ENCODE measurements around the gene TAPBPL.

TAPBPL gene

DNA sequence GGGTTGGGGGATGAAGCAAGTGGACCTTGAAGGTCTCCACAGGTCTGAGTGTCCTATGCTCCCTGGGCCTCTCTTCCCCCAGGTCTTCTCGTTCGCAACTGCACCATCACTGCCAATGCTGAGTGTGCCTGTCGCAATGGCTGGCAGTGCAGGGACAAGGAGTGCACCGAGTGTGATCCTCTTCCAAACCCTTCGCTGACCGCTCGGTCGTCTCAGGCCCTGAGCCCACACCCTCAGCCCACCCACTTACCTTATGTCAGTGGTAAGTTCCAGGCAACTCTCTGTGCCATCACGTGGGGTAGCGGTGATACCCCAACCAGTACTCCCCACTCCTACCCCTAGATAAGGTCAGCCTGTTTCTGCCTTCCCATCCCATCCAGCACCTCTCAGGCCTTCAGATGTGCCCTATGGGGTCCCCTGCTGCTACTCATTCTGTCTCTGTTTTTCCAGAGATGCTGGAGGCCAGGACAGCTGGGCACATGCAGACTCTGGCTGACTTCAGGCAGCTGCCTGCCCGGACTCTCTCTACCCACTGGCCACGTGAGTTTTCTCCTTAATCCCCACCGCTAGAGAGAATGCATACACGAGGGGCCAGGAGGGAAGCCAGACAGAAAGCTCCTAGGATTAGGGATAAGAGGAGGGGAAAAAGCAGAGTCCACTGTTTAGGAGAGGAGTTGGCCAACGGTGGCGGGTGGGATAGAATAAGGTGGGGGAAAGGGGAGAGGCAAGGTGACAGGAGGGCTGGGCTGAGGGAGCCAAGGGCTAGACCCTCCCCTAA, 1.6 kb upstream of the TAPBPL start:
- peak overlapping the region; percentile 99 for H3K27ac Mint-ChIP-seq
- H3K9me3 Mint-ChIP-seq: no peaks in the 10 kb centered on the region

GRCh38 chr12:6450869-6451347, 934 bp upstream of the TAPBPL start:
- Mint-ChIP-seq H3K4me1 (ENCODE audit: low read depth) (peaks cover 80% of the 10 kb centered on the region), H3K4me3 (peak overlapping the region; percentile 98), H3K36me3 (ENCODE audit: low read depth) (peaks cover 85% of the 10 kb centered on the region), H3K9me3 (no peaks in the 10 kb centered on the region), H3K27me3 (no peaks in the 10 kb centered on the region), H3K27ac (peak overlapping the region; percentile 99)
- DNase-seq: no peak

More for the DNA sequence above, 1.6 kb upstream of the TAPBPL start:
- H3K36me3 Mint-ChIP-seq (ENCODE audit: low read depth): peaks cover 87% of the 10 kb centered on the region
- DNase-seq: peak; percentile 46
- peaks cover 83% of the 10 kb centered on the region for H3K4me1 Mint-ChIP-seq (ENCODE audit: low read depth)
- H3K4me3 Mint-ChIP-seq: peak overlapping the region; percentile 98
- H3K27me3 Mint-ChIP-seq: no peaks in the 10 kb centered on the region

- no peak for DNase-seq
- Mint-ChIP-seq H3K27me3 (no peaks in the 10 kb centered on the region), H3K27ac (peak overlapping the region; percentile 99), H3K4me1 (ENCODE audit: low read depth) (peaks cover 75% of the 10 kb centered on the region), H3K4me3 (peak overlapping the region; percentile 98), H3K36me3 (ENCODE audit: low read depth) (peaks cover 85% of the 10 kb centered on the region), H3K9me3 (no peaks in the 10 kb centered on the region)
Observed at GRCh38 chr12:6452245-6452943, 552 bp downstream of the TAPBPL start.

DNA sequence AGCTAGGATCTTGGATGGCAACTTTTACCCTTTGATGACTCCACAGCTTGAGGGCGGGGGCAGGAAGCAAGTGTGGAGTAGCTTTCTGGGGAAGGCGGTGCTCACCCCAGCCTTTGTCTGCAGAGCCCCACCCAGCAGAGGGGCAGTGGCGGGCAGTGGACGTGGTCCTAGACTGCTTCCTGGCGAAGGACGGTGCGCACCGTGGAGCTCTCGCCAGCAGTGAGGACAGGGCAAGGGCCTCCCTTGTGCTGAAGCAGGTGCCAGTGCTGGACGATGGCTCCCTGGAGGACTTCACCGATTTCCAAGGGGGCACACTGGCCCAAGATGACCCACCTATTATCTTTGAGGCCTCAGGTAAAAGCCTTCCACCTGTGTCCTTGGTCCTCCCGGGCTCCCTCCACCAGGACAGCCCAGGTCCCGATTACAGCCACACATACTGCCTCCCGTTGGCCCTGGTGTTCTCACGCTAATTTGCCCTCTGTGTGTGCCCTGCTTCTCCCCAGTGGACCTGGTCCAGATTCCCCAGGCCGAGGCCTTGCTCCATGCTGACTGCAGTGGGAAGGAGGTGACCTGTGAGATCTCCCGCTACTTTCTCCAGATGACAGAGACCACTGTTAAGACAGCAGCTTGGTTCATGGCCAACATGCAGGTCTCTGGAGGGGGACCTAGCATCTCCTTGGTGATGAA, 1.2 kb downstream of the TAPBPL start:
- H3K4me1 Mint-ChIP-seq (ENCODE audit: low read depth): peaks cover 72% of the 10 kb centered on the region
- no peaks in the 10 kb centered on the region for H3K27me3 Mint-ChIP-seq
- peak; percentile 67 for DNase-seq
- H3K4me3 Mint-ChIP-seq: peak overlapping the region; percentile 98
- H3K27ac Mint-ChIP-seq: peak overlapping the region; percentile 99
- H3K36me3 Mint-ChIP-seq (ENCODE audit: low read depth): peaks cover 85% of the 10 kb centered on the region
- H3K9me3 Mint-ChIP-seq: no peaks in the 10 kb centered on the region

- H3K27me3 Mint-ChIP-seq: no peaks in the 10 kb centered on the region
- DNase-seq: peak; percentile 31
- H3K27ac Mint-ChIP-seq: peak overlapping the region; percentile 86
- peaks cover 96% of the 10 kb centered on the region for H3K36me3 Mint-ChIP-seq (ENCODE audit: low read depth)
- H3K4me3 Mint-ChIP-seq: no peak overlapping the region
- H3K9me3 Mint-ChIP-seq: no peaks in the 10 kb centered on the region
- H3K4me1 Mint-ChIP-seq (ENCODE audit: low read depth): peaks cover 81% of the 10 kb centered on the region
Observed at GRCh38 chr12:6457220-6457945, 5.5 kb downstream of the TAPBPL start.

DNA sequence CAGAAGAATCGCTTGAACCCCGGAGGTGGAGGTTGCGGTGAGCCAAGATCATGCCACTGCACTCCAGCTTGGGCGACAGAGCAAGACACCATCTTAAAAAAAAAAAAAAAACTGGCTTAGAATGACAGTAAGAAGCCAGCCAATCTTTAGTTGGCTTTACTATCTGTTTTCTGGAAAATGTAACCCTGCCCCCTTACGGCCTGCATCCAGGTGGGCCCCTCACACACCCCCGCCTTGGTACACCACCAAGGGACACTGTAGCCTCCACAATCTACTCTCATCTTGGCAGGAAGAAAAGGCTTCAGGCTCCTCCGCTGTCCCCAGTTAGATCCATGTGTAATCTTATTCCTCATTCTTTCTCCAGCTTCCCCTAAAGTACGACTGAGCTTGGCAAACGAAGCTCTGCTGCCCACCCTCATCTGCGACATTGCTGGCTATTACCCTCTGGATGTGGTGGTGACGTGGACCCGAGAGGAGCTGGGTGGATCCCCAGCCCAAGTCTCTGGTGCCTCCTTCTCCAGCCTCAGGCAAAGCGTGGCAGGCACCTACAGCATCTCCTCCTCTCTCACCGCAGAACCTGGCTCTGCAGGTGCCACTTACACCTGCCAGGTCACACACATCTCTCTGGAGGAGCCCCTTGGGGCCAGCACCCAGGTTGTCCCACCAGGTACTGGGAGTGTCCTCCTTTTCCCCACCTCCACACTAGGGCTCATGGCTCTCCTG, 6.6 kb downstream of the TAPBPL start:
- peak; percentile 32 for DNase-seq
- Mint-ChIP-seq H3K36me3 (ENCODE audit: low read depth) (peaks cover 96% of the 10 kb centered on the region), H3K27ac (peak overlapping the region; percentile 82), H3K4me3 (no peak overlapping the region), H3K9me3 (no peaks in the 10 kb centered on the region), H3K4me1 (ENCODE audit: low read depth) (peaks cover 83% of the 10 kb centered on the region), H3K27me3 (no peaks in the 10 kb centered on the region)

DNA sequence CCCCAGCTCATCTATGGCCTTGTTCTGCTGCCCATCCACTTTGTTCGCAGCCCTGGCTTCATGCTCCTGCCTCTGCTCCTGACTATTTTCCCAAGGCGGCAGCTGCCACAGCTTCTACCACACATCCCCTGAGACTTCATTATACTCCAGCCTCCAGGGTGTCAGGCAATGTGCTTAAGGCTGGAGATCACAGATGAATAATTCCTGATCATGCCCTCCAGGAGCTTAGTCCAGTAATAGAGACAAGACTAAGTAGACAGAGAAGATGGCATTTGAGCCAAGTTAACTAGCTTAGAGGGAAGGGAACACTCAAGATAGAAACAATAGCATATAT, 7.1 kb downstream of the TAPBPL start:
- Mint-ChIP-seq H3K4me1 (ENCODE audit: low read depth) (peaks cover 83% of the 10 kb centered on the region), H3K36me3 (ENCODE audit: low read depth) (peaks cover 96% of the 10 kb centered on the region), H3K9me3 (no peaks in the 10 kb centered on the region), H3K27ac (peak overlapping the region; percentile 82), H3K27me3 (no peaks in the 10 kb centered on the region), H3K4me3 (no peak overlapping the region)
- DNase-seq: no peak

- Mint-ChIP-seq H3K27ac (peak overlapping the region; percentile 98), H3K27me3 (no peaks in the 10 kb centered on the region), H3K4me1 (ENCODE audit: low read depth) (peaks cover 85% of the 10 kb centered on the region), H3K4me3 (peak overlapping the region; percentile 81), H3K36me3 (ENCODE audit: low read depth) (peaks cover 97% of the 10 kb centered on the region), H3K9me3 (no peaks in the 10 kb centered on the region)
- peak; percentile 74 for DNase-seq
Observed at GRCh38 chr12:6460751-6461371, 9.0 kb downstream of the TAPBPL start.

- H3K27me3 Mint-ChIP-seq: no peaks in the 10 kb centered on the region
Observed at GRCh38 chr12:6461401-6462233, 9.8 kb downstream of the TAPBPL start.

GRCh38 chr12:6462234-6462995, 10.6 kb downstream of the TAPBPL start:
- no peak for DNase-seq
- peak overlapping the region; percentile 81 for H3K4me3 Mint-ChIP-seq
- no peaks in the 10 kb centered on the region for H3K9me3 Mint-ChIP-seq
- peaks cover 90% of the 10 kb centered on the region for H3K4me1 Mint-ChIP-seq (ENCODE audit: low read depth)
- peaks cover 97% of the 10 kb centered on the region for H3K36me3 Mint-ChIP-seq (ENCODE audit: low read depth)
- H3K27me3 Mint-ChIP-seq: no peaks in the 10 kb centered on the region
- H3K27ac Mint-ChIP-seq: peak overlapping the region; percentile 98

More at GRCh38 chr12:6461401-6462233, 9.8 kb downstream of the TAPBPL start:
- peak overlapping the region; percentile 81 for H3K4me3 Mint-ChIP-seq
- DNase-seq: peak; percentile 81
- H3K4me1 Mint-ChIP-seq (ENCODE audit: low read depth): peaks cover 90% of the 10 kb centered on the region
- H3K9me3 Mint-ChIP-seq: no peaks in the 10 kb centered on the region
- H3K27ac Mint-ChIP-seq: peak overlapping the region; percentile 98
- H3K36me3 Mint-ChIP-seq (ENCODE audit: low read depth): peaks cover 97% of the 10 kb centered on the region

GRCh38 chr12:6463216-6463615, 11.4 kb downstream of the TAPBPL start:
- H3K4me1 Mint-ChIP-seq (ENCODE audit: low read depth): peaks cover 95% of the 10 kb centered on the region
- no peaks in the 10 kb centered on the region for H3K9me3 Mint-ChIP-seq
- no peak for DNase-seq
- peak overlapping the region; percentile 98 for H3K27ac Mint-ChIP-seq
- no peaks in the 10 kb centered on the region for H3K27me3 Mint-ChIP-seq
- peaks cover 97% of the 10 kb centered on the region for H3K36me3 Mint-ChIP-seq (ENCODE audit: low read depth)
- peak overlapping the region; percentile 81 for H3K4me3 Mint-ChIP-seq

GRCh38 chr12:6463858-6464257, 12.0 kb downstream of the TAPBPL start:
- Mint-ChIP-seq H3K27me3 (no peaks in the 10 kb centered on the region), H3K27ac (peak overlapping the region; percentile 98), H3K4me1 (ENCODE audit: low read depth) (peaks cover 95% of the 10 kb centered on the region), H3K9me3 (no peaks in the 10 kb centered on the region), H3K36me3 (ENCODE audit: low read depth) (peaks cover 97% of the 10 kb centered on the region), H3K4me3 (peak overlapping the region; percentile 81)
- DNase-seq: no peak

Data from activated T-cell treated with anti-CD3 and anti-CD28 coated beads, Interleukin-2, amount 50 U/mL, for 24 hours (primary cell).